SK-MEL-5 (cell line): ENCODE data around the gene MAOA. TPM values are rescaled to one million over a fixed set of nuclear protein-coding genes. Genes with fewer than 3 reads are reported as not detected.
"Not testable (repeated sequence)": the region's sequence is repeated elsewhere in the genome, so short reads cannot be mapped to it uniquely, and the experiment has no call there.

Experiments
- DNase-seq: peaks from one replicate; pipeline ENCODE4 v3.0.0-alpha.2; 2016; ENCODE audit warnings: low read depth, low spot score
- in situ Hi-C: cut with HindIII; loops from 2 replicates; pipeline ENCODE4 v1.10.0; 2016; ENCODE audit warnings: low sequenced_read_pairs, high pct_unique_total_duplicates, low pct_unique_long_range_greater_than_20kb
- total RNA-seq: library from RNA; depleted of rRNA; stranded (reverse); fragments of >200 nt; shearing (Covaris generic); gene quantifications from 2 replicates; pipeline ENCODE4 v1.2.3, GENCODE V29; 2014

The MAOA gene
- total RNA-seq, 1 experiment from 2014 or later, result 0.32 TPM

DNA sequence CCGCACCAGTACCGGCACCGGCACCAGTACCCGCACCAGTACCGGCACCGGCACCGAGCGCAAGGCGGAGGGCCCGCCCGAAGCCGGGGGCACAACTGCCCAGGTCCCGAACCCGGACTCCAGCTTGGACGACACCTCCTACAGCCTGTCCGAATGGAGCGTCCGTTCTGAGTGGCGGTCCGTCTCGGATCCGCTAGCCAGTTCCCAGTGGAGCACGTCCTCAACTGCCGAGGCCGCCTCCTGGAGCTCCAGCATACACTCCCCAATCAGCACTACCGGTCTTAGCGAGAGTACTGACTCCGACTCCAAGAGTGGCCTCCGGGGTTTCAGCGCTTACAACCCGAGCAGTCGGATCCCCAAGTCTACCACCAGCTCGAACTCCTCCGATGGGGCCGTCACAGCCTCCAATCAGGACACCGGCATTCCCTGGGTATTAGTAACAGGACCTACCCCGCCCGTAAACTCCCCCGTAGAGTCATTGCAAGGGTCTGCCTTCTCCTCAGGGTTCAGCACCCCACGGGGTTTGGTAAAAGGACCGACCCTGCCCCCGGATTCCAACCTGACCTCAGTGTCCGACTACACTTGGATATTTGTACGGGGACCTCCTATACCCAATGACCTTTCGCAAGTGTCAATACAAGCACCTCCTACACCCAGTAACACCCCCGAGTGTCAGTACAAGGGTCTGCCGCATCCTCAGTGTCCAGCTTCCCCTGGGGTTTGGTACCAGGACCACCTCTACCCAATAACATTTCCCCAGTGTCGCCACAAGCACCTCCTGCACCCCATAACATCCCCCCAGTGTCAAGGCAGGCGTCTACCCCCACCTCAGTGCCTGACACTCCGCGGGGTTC, 721 bp upstream of the MAOA start:
- in situ Hi-C loops, result no loop called here

GRCh38 chrX:43657671-43658070, 1.6 kb downstream of the MAOA start:
- DNase-seq, result no peak
- in situ Hi-C loops, result no loop called here

More for the DNA sequence above, 721 bp upstream of the MAOA start:
- DNase-seq, result peak; percentile 8

- no peak for DNase-seq
- in situ Hi-C loops, result no loop called here
Measured at GRCh38 chrX:43661521-43662240, 5.6 kb downstream of the MAOA start.

GRCh38 chrX:43663173-43663572, 7.1 kb downstream of the MAOA start:
- DNase-seq, result no peak
- in situ Hi-C loops, result no loop called here

DNA sequence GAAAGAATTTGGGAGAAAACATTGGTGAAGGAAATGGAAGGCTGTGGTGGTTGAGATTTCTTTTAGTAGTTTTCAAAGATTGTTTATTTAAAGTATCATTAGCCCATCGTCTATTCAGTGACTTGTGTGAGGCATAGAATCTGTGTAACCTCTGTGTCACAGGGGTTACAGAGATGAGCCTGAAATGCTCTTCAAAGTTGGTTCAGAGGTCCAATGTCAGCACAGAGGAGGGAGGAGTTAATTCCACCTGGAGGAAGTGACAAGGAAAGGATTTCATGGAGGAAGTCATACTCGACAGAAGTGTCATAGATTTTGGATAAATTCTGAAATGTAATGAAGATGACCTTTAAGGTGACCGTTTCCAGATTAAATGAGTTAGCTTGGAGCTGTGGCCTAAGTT, 8.2 kb downstream of the MAOA start:
- in situ Hi-C loops, result no loop called here
- no peak for DNase-seq

DNA sequence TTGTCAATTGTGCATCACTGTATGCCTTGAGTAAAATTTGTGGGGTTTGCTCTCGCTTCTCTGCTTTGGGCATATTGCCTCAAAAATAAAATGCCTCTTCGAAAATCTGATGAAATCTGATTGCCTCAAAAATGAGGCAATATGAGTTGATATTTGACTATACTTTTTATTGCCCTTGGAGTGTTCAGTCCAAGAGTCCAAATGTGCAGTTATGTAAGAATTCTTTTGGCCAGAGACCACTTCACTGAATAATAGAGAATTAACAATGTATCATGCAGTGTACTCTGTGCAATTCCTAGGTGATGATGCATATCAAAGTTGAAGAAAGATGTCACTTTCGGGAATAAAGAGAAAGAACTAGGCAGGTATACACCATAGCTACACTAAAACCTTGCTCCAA, 8.6 kb downstream of the MAOA start:
- in situ Hi-C loops, result no loop called here
- DNase-seq, result no peak

GRCh38 chrX:43666311-43666912, 10.3 kb downstream of the MAOA start:
- DNase-seq, result no peak

GRCh38 chrX:43675965-43676628, 20.0 kb downstream of the MAOA start:
- in situ Hi-C loops, DNase-seq: not testable (repeated sequence)

More at GRCh38 chrX:43666311-43666912, 10.3 kb downstream of the MAOA start:
- in situ Hi-C loops, result no loop called here

DNA sequence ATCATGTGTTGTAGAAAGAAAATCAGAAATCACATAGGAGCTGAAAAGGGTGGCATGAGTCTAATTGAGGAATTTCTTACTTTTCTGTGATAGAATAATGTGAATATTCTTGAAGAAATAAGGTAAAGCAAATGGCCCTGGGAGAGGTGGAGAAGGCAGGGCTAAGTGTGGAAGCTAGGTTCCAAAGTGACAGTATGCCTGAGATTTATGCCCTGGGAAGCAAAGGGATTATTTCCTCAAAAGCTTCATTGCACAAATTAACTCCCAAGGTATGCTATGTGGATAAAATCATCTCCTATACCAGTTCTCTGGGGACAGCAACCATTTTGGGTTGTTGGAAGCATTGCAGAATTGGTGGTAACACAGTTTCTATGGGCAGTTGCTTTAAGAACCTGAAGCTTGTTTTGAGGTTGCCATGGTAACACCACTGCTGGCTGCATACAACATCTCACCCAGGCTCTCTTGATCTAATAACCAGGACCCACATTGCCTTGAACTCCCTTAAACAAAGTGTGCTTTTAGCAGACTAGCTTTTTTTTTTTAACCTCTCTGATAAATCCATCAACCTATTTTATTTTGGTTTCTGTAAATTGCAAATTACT, 21.0 kb downstream of the MAOA start:
- DNase-seq, result no peak
- in situ Hi-C loops, result no loop called here

GRCh38 chrX:43677993-43678392, 21.9 kb downstream of the MAOA start:
- in situ Hi-C loops, result no loop called here
- no peak for DNase-seq

DNA sequence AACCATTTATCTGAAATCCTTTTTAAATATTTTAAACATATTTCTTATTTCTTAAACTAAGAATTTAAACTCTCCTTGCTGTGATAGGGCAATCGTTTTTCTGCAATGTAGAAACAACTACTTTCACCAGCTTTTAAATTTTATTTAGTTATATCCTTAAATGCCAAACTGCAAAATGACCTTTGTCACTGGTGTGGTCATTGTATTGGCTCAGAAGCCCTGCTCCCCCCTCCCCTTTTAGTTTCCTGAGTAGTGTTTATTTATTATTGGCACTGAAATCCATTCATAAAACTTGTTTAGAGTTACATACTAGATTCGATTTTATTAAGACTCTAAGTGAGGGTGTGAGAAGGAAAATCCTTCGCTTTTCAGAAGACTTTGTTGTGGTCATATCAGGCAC, 23.0 kb downstream of the MAOA start:
- no peak for DNase-seq
- in situ Hi-C loops, result no loop called here

GRCh38 chrX:43679778-43680177, 23.7 kb downstream of the MAOA start:
- in situ Hi-C loops, result no loop called here
- DNase-seq, result no peak

- in situ Hi-C loops, result no loop called here
- no peak for DNase-seq
Measured at GRCh38 chrX:43682726-43683125, 26.6 kb downstream of the MAOA start.

- in situ Hi-C loops, result no loop called here
- no peak for DNase-seq
Measured at GRCh38 chrX:43685221-43685620, 29.1 kb downstream of the MAOA start.

- no peak for DNase-seq
- in situ Hi-C loops, result no loop called here
Measured at GRCh38 chrX:43688586-43688985, 32.5 kb downstream of the MAOA start.

DNA sequence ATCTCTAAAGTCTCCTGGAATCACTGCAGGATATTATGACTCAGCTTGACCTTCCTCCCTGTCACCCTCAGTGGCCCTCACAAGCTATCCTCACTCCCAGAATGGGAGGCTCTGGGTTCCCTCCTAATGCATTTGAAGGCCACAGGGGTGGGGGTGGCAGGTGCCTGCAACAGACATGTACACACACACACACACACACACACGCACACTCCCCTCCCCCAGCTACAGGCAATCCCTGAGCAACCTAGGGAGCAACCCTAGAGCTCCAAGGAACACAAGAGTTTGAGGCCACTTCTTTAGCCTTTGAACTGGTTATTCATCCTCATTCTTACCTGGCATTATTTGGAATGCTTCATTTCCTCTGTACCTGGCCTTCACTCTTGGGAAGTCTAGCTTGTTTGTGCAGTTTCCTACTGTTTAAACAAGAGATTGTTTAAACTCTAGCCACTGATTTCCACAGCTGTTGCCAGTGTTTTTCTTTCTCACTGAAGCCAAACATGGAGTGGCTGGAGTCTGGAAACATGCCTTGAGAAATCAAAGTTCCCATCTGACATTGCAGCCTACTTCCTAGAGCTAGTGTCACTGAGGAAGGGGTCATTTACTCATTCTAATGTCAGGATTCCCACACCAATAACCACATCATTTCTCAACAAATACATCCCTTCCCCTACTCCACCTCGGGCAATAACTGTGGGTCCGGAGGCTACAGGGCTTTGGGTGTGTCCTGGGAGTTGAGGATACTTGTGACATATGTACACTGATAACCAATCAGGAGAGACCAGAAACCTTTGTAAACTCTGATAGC, 37.7 kb downstream of the MAOA start:
- no peak for DNase-seq
- in situ Hi-C loops, result no loop called here

DNA sequence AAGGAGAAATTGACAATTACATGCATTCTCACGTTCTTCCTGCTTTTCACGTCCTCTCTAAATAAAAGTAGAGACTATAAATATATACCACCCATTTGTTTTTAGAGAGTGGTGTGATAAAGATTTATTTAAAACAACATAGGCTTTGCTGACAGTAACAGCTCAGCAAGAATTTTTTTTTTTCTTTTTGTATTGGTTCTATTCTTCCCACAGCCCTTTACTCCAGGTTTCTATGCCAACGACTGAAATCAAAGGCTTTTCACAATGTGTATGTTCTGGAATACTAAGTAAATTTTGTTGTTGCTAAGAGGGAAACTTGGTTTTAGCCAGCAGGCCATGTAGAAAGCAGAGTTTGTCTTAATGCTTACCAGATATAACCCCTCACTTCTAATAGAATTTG, 43.4 kb downstream of the MAOA start:
- DNase-seq, result no peak
- in situ Hi-C loops, result no loop called here
